Liver (tissue), 9 donors: Measurements from ENCODE around the gene PDE3B. TPM values are rescaled to one million over a fixed set of nuclear protein-coding genes. Genes with fewer than 3 reads are reported as not detected.

Source experiments
- DNase-seq: peaks from one replicate; pipeline ENCODE4 v3.0.0-alpha.2; 2017; ENCODE audit warnings: low spot score
- H3K27ac ChIP-seq, 2 donors: one replicate each; pipeline ENCODE4 v1.7.0; 2013; ENCODE audit warnings: inconsistent platforms in 2 of 2, low read length in 2 of 2, control low read depth in 1 of 2, low read depth in 1 of 2, mild to moderate bottlenecking in 1 of 2
- H3K27me3 ChIP-seq, 4 donors: one replicate each; pipeline versions ENCODE4 v1.6.1 to v1.7.0; 2013; ENCODE audit warnings: low read length in 3 of 4, inconsistent platforms in 1 of 4, mild to moderate bottlenecking in 1 of 4, moderate library complexity in 1 of 4; ENCODE audit not compliant: control insufficient read depth in 4 of 4, insufficient read depth in 4 of 4
- H3K36me3 ChIP-seq, 4 donors: one replicate each; pipeline versions ENCODE4 v1.6.1 to v1.7.0; 2013; ENCODE audit warnings: low read length in 3 of 4, mild to moderate bottlenecking in 3 of 4, low read depth in 1 of 4, moderate library complexity in 1 of 4; ENCODE audit not compliant: control insufficient read depth in 4 of 4, insufficient read depth in 3 of 4
- H3K4me1 ChIP-seq, 4 donors: one replicate each; pipeline versions ENCODE4 v1.6.1 to v1.7.0; 2013; ENCODE audit warnings: low read length in 3 of 4, mild to moderate bottlenecking in 3 of 4, moderate library complexity in 1 of 4; ENCODE audit not compliant: control insufficient read depth in 4 of 4, insufficient read depth in 4 of 4
- H3K4me3 ChIP-seq, 3 donors: one replicate each; pipeline versions ENCODE4 v1.6.1 to v1.7.0; 2013; ENCODE audit warnings: low read length in 3 of 3, control low read depth in 1 of 3, low read depth in 1 of 3, mild to moderate bottlenecking in 1 of 3
- H3K9ac ChIP-seq, 2 donors: one replicate each; pipeline ENCODE4 v1.7.0; 2013; ENCODE audit warnings: low read length in 2 of 2, mild to moderate bottlenecking in 2 of 2, moderate library complexity in 2 of 2, control low read depth in 1 of 2, low read depth in 1 of 2
- H3K9me3 ChIP-seq, 4 donors: one replicate each; pipeline versions ENCODE4 v1.6.1 to v1.7.0; 2013; ENCODE audit warnings: low read length in 3 of 4; ENCODE audit not compliant: control insufficient read depth in 4 of 4
- EGR1 ChIP-seq, 2 donors: IDR thresholded peaks; 2 replicates each; pipeline ENCODE4 v1.6.1; 2016 to 2018; ENCODE audit warnings: antibody characterized with exemption in 2 of 2, low read depth in 2 of 2
- FOXA1 ChIP-seq: IDR thresholded peaks from 2 replicates; pipeline ENCODE4 v1.6.1; 2016; ENCODE audit warnings: antibody characterized with exemption
- FOXA2 ChIP-seq: IDR thresholded peaks from 2 replicates; pipeline ENCODE4 v1.6.1; 2016; ENCODE audit warnings: antibody characterized with exemption
- GABPA ChIP-seq, 2 donors: IDR thresholded peaks in 1 of 2; conservative IDR thresholded peaks in 1 of 2; 2 replicates each; pipeline ENCODE4 v1.6.1; 2016; ENCODE audit warnings: antibody characterized with exemption in 2 of 2, mild to moderate bottlenecking in 1 of 2, moderate library complexity in 1 of 2
- HNF4A ChIP-seq, 2 donors: conservative IDR thresholded peaks; 2 replicates each; pipeline ENCODE4 v1.6.1; 2016; ENCODE audit warnings: antibody characterized with exemption in 2 of 2, mild to moderate bottlenecking in 2 of 2
- HNF4G ChIP-seq: IDR thresholded peaks from 2 replicates; pipeline ENCODE4 v1.6.1; 2016; ENCODE audit warnings: antibody characterized with exemption
- JUND ChIP-seq, 2 donors: IDR thresholded peaks; 2 replicates each; pipeline ENCODE4 v1.6.1; 2016; ENCODE audit warnings: antibody characterized with exemption in 2 of 2
- MAX ChIP-seq: IDR thresholded peaks from 2 replicates; pipeline ENCODE4 v1.6.1; 2016; ENCODE audit warnings: antibody characterized with exemption
- NR2F2 ChIP-seq: IDR thresholded peaks from 2 replicates; pipeline ENCODE4 v1.6.1; 2016; ENCODE audit warnings: antibody characterized with exemption
- RAD21 ChIP-seq, 2 donors: IDR thresholded peaks; 2 replicates each; pipeline ENCODE4 v1.6.1; 2016; ENCODE audit warnings: antibody characterized with exemption in 2 of 2, mild to moderate bottlenecking in 2 of 2
- RXRA ChIP-seq, 2 donors: IDR thresholded peaks; 2 replicates each; pipeline ENCODE4 v1.6.1; 2017 to 2018; ENCODE audit warnings: antibody characterized with exemption in 2 of 2, mild to moderate bottlenecking in 1 of 2
- SP1 ChIP-seq: IDR thresholded peaks from 2 replicates; pipeline ENCODE4 v1.6.1; 2018; ENCODE audit warnings: antibody characterized with exemption, mild to moderate bottlenecking
- TAF1 ChIP-seq: conservative IDR thresholded peaks from 2 replicates; pipeline ENCODE4 v1.6.1; 2016; ENCODE audit warnings: antibody characterized with exemption, mild to moderate bottlenecking
- YY1 ChIP-seq: IDR thresholded peaks from 2 replicates; pipeline ENCODE4 v1.6.1; 2016; ENCODE audit warnings: antibody characterized with exemption, mild to moderate bottlenecking
- WGBS: extraction: QIAGEN DNeasy Blood & Tissue Kit; methylation state at CpG from one replicate; pipeline ENCODE4 v1.1.7; 2013; 5-methylcytosine and 5-hydroxymethylcytosine counted together
- polyA plus RNA-seq, 2 donors: library from polyadenylated mRNA; stranded (reverse) in 1 of 2; unstranded in 1 of 2; fragments of 200-250 nt in 1 of 2; fragments of >200 nt in 1 of 2; fragmentation: Nextera tagmentation in 1 of 2; extraction: Ambion mirVana in 1 of 2; gene quantifications; one replicate each; pipeline versions ENCODE4 v1.2.1 to v1.2.3, GENCODE V29; 2013 to 2015
- total RNA-seq, 2 donors: library from RNA; depleted of rRNA; stranded (reverse); fragments of >200 nt; gene quantifications; one replicate each; pipeline ENCODE4 v1.2.3, GENCODE V29; 2014
- TF ChIP-seq, protein P1 (sequence below): IDR thresholded peaks from 2 replicates; pipeline ENCODE4 v1.6.1; 2016; ENCODE audit warnings: antibody characterized with exemption
- TF ChIP-seq, protein P2 (sequence below): IDR thresholded peaks from 2 replicates; pipeline ENCODE4 v1.6.1; 2016; ENCODE audit warnings: antibody characterized with exemption
- TF ChIP-seq, protein P3 (sequence below): IDR thresholded peaks from 2 replicates; pipeline ENCODE4 v1.6.1; 2016; ENCODE audit warnings: antibody characterized with exemption, mild to moderate bottlenecking
- donor health status: healthy.
- donor health status: healthy.
- donor health status: healthy.
- donor health status: healthy.
- donor health status: healthy.

PDE3B gene
- total and polyA plus RNA-seq, 4 donors = 11.3 to 43.1 (median 21.7) TPM

DNA sequence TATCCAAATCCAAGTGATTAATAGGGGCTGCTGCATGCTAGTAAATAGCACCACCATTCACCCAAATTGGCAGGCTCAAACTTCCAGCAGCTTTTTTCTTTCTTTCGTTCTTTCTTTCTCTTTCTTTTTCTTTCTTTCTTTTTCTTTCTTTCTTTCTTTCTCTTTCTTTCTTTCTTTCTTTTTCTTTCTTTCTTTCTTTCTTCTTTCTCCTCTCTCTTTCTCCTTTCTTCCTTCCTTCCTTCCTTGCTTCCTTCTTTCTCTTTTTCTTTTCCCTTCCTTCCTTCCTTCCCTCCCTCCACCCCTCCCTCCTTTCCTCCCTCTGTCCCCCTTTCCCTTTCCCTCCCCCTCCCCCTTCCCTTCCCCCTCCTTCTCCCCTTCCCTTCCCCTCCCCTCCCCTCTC lies 81.5 kb downstream of the PDE3B start:
- Histone ChIP-seq H3K4me1 (no peaks in the 10 kb centered on the region), H3K9ac (no peak overlapping the region), H3K36me3 (no peaks in the 10 kb centered on the region), H3K27ac (no peak overlapping the region), H3K9me3 (no peaks in the 10 kb centered on the region), H3K27me3 (no peaks in the 10 kb centered on the region), H3K4me3 (no peak overlapping the region)
- no peak for DNase-seq
- TF ChIP-seq, protein P1, sequence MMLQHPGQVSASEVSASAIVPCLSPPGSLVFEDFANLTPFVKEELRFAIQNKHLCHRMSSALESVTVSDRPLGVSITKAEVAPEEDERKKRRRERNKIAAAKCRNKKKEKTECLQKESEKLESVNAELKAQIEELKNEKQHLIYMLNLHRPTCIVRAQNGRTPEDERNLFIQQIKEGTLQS = no peak
- TF ChIP-seq MAX (no peak), GABPA (IDR thresholded peaks at IDR 0.05 in 1 of 2, conservative IDR thresholded peaks at IDR 0.05 in 1 of 2) (no peak), SP1 (no peak), FOXA2 (no peak), RXRA (IDR thresholded peaks at IDR 0.05) (no peak), HNF4G (no peak), FOXA1 (no peak), NR2F2 (no peak), TAF1 (no peak), RAD21 (IDR thresholded peaks at IDR 0.05) (no peak), HNF4A (conservative IDR thresholded peaks at IDR 0.05) (no peak), YY1 (no peak), JUND (IDR thresholded peaks at IDR 0.05) (no peak)
- TF ChIP-seq, protein P2, sequence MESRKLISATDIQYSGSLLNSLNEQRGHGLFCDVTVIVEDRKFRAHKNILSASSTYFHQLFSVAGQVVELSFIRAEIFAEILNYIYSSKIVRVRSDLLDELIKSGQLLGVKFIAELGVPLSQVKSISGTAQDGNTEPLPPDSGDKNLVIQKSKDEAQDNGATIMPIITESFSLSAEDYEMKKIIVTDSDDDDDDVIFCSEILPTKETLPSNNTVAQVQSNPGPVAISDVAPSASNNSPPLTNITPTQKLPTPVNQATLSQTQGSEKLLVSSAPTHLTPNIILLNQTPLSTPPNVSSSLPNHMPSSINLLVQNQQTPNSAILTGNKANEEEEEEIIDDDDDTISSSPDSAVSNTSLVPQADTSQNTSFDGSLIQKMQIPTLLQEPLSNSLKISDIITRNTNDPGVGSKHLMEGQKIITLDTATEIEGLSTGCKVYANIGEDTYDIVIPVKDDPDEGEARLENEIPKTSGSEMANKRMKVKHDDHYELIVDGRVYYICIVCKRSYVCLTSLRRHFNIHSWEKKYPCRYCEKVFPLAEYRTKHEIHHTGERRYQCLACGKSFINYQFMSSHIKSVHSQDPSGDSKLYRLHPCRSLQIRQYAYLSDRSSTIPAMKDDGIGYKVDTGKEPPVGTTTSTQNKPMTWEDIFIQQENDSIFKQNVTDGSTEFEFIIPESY = no peak
- TF ChIP-seq, protein P3, sequence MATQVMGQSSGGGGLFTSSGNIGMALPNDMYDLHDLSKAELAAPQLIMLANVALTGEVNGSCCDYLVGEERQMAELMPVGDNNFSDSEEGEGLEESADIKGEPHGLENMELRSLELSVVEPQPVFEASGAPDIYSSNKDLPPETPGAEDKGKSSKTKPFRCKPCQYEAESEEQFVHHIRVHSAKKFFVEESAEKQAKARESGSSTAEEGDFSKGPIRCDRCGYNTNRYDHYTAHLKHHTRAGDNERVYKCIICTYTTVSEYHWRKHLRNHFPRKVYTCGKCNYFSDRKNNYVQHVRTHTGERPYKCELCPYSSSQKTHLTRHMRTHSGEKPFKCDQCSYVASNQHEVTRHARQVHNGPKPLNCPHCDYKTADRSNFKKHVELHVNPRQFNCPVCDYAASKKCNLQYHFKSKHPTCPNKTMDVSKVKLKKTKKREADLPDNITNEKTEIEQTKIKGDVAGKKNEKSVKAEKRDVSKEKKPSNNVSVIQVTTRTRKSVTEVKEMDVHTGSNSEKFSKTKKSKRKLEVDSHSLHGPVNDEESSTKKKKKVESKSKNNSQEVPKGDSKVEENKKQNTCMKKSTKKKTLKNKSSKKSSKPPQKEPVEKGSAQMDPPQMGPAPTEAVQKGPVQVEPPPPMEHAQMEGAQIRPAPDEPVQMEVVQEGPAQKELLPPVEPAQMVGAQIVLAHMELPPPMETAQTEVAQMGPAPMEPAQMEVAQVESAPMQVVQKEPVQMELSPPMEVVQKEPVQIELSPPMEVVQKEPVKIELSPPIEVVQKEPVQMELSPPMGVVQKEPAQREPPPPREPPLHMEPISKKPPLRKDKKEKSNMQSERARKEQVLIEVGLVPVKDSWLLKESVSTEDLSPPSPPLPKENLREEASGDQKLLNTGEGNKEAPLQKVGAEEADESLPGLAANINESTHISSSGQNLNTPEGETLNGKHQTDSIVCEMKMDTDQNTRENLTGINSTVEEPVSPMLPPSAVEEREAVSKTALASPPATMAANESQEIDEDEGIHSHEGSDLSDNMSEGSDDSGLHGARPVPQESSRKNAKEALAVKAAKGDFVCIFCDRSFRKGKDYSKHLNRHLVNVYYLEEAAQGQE = no peak
- WGBS = 88% methylated on average over 1 of the region's 1 CpG

DNA sequence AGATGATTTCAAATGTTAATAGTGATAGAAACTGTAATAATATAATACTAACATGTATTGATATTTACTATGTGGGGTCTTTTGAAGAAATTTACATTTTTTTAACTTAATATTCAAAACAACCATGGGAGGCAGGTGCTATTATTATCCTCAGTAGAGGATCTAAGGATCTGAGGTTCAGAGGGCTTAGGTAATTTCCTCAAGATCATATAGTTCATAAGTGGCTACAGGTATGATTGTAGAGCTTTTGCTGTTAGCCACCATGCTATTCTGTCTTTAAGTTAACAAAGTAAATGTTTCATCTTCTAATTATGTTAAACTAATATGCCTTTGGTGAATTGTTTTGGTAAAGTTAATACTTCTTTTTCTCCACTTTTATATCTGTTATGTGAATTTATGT lies 83.6 kb downstream of the PDE3B start:
- no peak for DNase-seq
- no peak for TF ChIP-seq YY1
- TF ChIP-seq EGR1 (IDR thresholded peaks at IDR 0.05; ENCODE audit: low read depth in 2 of 2) = no peak
- TF ChIP-seq RXRA (IDR thresholded peaks at IDR 0.05) = no peak
- TF ChIP-seq RAD21 (IDR thresholded peaks at IDR 0.05) = no peak
- TF ChIP-seq SP1 = no peak
- Histone ChIP-seq H3K27me3 (no peaks in the 10 kb centered on the region), H3K9me3 (no peaks in the 10 kb centered on the region), H3K27ac (no peak overlapping the region), H3K4me1 (no peaks in the 10 kb centered on the region), H3K9ac (no peak overlapping the region), H3K36me3 (no peaks in the 10 kb centered on the region), H3K4me3 (no peak overlapping the region)
